Right lobe of liver (tissue), 4 donors: Measurements from ENCODE around the gene TRAPPC3.

Source experiments
- POLR2A ChIP-seq: fragments of 450-650 bp; IDR thresholded peaks from one replicate; pipeline ENCODE4 v1.6.1; 2017; ENCODE audit warnings: antibody characterized with exemption, mild to moderate bottlenecking
- TF ChIP-seq, protein P1 (sequence below), 4 donors: fragments of 200-600 bp in 3 of 4; fragments of 450-650 bp in 1 of 4; IDR thresholded peaks; one replicate each; pipeline versions ENCODE4 v1.5.1 to v1.8.0; 2016 to 2022; ENCODE audit warnings: antibody characterized with exemption in 4 of 4, mild to moderate bottlenecking in 2 of 4
- donor health status: DM: no; HTN: no; CAD: no.
- donor health status: DM: no; HTN: no; CAD: no.
- donor health status: DM: no; HTN: yes; CAD: no.

DNA sequence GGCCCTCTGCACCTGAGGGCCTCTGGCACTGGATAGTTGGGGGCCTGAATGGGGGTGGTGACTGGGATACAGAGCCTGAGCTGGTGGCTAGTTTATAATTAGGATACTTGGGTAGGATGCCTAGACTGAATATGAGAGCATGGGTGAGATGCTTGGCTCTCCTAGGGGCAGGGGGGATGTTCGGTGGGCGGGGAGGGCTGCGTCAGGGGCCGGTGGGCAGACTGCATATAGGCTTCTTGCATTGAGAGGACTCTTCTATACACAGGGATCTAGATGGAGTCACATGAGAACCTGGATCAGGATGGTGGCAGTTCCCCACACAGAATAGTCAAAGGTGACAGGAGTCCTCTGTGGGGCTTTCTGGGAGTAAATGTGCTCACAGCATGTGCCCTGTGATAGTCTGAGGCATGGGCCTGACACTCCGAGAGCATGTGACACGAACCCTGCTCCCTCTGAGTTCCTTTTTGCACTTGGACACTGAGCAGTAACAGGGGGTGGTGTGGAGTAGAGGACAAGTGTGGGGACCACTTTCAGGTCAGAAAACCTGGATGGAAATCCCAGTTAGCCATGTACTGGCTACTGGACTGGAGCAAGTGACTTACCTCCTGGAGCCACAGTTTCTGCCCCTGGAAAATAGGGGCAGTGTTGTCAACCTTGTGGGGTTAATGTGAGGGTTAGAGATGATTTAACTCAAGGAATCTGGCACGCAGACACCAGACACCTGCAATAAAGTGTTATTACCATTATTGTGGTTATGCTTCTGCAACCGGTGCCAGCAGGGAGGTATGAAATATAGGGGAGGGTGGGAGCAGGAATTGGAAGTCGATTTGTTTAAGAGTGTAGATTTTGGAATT lies 8.9 kb upstream of the TRAPPC3 start:
- TF ChIP-seq POLR2A: no peak
- TF ChIP-seq, protein P1, sequence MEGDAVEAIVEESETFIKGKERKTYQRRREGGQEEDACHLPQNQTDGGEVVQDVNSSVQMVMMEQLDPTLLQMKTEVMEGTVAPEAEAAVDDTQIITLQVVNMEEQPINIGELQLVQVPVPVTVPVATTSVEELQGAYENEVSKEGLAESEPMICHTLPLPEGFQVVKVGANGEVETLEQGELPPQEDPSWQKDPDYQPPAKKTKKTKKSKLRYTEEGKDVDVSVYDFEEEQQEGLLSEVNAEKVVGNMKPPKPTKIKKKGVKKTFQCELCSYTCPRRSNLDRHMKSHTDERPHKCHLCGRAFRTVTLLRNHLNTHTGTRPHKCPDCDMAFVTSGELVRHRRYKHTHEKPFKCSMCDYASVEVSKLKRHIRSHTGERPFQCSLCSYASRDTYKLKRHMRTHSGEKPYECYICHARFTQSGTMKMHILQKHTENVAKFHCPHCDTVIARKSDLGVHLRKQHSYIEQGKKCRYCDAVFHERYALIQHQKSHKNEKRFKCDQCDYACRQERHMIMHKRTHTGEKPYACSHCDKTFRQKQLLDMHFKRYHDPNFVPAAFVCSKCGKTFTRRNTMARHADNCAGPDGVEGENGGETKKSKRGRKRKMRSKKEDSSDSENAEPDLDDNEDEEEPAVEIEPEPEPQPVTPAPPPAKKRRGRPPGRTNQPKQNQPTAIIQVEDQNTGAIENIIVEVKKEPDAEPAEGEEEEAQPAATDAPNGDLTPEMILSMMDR (IDR thresholded peaks at IDR 0.05): no peak
